Activated CD4-positive, CD25-positive, alpha-beta regulatory T cell treated with anti-CD3 and anti-CD28 coated beads, Interleukin-2, amount 50 U/mL, for 16 hours (primary cell): ENCODE results near the gene CLIP1.

Source experiments
- DNase-seq: peaks from one replicate; pipeline ENCODE4 v3.0.0-alpha.2; 2020; ENCODE audit warnings: low read depth, low spot score

The CLIP1 gene

GRCh38 chr12:122250047-122250446 is 172.4 kb downstream of the CLIP1 start:
- DNase-seq: no peak

DNA sequence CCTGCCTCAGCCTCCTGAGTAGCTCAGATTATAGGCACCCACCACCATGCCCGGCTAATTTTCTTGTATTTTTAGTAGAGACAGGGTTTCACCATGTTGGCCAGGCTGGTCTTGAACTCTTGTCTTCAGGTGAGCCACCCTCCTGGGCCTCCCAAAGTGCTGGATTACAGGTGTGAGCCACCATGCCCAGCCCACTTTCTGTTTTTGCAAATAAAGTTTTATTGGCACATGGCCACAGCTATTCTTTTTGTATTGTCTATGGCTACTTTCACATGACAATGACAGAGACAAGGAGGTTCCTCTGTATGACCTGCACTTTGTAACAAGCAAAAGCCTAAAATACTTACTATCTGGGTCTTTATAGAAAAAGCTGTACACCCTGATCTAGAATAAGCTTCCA is 176.9 kb downstream of the CLIP1 start:
- DNase-seq: no peak

GRCh38 chr12:122244565-122245371 is 177.7 kb downstream of the CLIP1 start:
- no peak for DNase-seq

- no peak for DNase-seq
These were observed 178.5 kb downstream of the CLIP1 start for GRCh38 chr12:122243965-122244364.

DNA sequence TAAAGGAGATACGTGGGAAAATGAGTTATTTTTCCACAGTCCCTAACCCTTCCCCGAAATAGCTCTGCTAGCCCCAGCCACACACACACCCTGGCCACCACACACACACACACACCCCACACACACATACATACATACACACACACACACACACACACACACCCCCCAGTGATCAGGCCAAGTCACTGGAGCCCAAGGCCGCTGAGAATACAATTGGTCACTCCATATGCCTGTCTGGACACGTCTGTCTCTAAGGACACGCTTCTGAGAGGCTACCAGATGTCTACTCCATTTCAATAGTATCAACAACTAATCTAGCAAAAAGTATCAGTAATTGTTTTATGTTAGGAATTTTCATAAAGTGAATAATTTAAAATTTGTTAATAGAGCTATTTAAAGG is 183.6 kb downstream of the CLIP1 start:
- no peak for DNase-seq

GRCh38 chr12:122235741-122236140 is 186.7 kb downstream of the CLIP1 start:
- no peak for DNase-seq

DNA sequence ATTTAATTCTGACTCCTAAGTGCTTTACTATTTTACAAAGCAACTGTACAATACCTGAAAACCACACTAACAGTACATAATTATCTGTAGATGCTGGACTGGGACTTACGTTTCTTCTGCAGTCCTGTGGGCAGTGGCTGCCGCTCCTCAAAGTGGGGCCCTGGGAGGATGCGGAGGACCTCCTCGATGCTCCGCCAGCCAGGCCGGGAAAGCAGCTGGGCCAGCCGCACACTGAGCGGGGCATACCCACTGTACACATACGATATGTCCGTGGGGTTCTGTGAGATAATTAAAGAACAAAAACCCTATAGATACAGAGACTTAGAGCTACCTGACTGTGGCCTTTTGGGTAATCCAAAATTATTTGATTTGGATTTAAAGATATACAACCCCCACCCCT is 189.8 kb downstream of the CLIP1 start:
- DNase-seq: no peak

DNA sequence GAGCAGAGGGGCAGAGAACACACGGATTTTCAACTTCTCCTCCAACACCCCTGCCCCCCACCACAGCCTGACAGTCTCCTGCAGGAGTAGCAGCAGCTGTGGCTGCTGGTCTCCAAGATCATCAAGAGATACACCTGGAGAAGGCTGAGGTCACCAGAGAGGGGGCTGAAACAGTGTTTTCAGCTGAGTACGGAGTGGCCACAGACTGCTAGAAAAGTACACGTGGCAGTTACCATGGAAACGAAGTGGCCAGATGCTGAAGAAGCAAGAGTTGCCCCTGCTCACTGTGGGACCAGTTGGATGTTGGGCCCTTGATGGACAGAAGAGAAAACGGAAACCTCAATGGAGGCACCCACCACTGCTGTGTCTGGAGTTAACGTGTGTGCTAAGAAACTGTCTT is 191.7 kb downstream of the CLIP1 start:
- no peak for DNase-seq

DNA sequence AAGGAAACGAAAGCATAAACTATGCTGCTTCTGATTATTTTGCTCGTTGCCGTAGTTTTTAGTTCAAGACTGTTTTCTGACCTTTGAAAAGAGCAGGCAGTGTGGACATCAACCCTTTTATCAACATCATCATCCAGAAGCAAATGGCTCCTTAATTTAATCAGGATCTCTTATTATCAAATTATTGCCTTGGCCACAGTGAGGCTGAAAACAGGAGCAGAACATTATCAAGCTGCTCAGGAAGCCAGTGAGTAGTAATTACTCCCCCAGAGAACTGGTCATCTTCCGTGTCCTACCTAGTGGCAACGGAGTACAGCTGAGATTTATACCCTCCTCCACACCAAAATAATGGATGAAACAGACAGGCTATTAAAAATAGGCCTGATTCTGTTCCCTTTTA is 194.4 kb downstream of the CLIP1 start:
- no peak for DNase-seq

DNA sequence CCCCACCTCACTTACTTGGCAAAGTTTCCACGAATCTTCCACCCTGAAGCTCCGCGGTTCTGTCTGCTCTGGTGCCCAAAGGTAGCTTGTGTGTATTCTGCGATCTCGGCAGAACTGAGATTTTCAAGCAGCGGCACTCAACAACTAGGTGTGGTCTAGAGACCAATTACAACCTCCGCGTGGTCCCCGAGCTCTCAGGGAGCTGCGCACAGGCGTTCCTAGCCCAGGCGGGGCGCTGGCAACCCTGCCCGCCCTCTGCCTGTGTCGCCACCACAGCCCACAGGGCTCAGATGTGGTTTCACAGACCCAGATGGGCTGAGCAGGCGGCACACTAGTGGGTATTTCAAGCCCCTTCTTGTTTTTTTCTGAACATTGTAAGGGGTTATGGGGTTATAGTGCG is 195.1 kb downstream of the CLIP1 start:
- no peak for DNase-seq

GRCh38 chr12:122226366-122227125 is 195.9 kb downstream of the CLIP1 start:
- DNase-seq: no peak

- DNase-seq: peak; percentile 99
These were observed 196.6 kb downstream of the CLIP1 start, which contains the start of gene DIABLO for GRCh38 chr12:122225683-122226365. Gene DIABLO, minus strand, starts transcription at chr12:122226052. Its CDS starts 38 bp downstream, at chr12:122226014.
